Breast epithelium (tissue), 4 donors: ENCODE results near the gene ME3. TPM values are rescaled to one million over a fixed set of nuclear protein-coding genes. Genes with fewer than 3 reads are reported as not detected.

Experiments
- DNase-seq, 2 donors: peaks; one replicate each; pipeline ENCODE4 v3.0.0-alpha.2; 2019; ENCODE audit warnings: low spot score in 2 of 2
- H3K27ac ChIP-seq, 2 donors: fragments of 200-600 bp; sonication (generic) in 1 of 2; one replicate each; pipeline ENCODE4 v1.5.1; 2016 to 2019; ENCODE audit warnings: mild to moderate bottlenecking in 1 of 2
- H3K27me3 ChIP-seq, 2 donors: fragments of 200-600 bp; sonication (generic) in 1 of 2; one replicate each; pipeline versions ENCODE4 v1.5.1 to v1.6.0; 2017 to 2019; ENCODE audit warnings: control low read depth in 1 of 2, mild to moderate bottlenecking in 1 of 2
- H3K36me3 ChIP-seq: fragments of 200-600 bp; one replicate; pipeline ENCODE4 v1.5.1; 2019
- H3K4me1 ChIP-seq, 2 donors: fragments of 200-600 bp; sonication (generic); one replicate each; pipeline ENCODE4 v1.5.1; 2016 to 2019; ENCODE audit warnings: control low read depth in 1 of 2
- H3K4me3 ChIP-seq, 3 donors: fragments of 200-600 bp; sonication (generic); 1 replicate in 2 of 3; 2 replicates in 1 of 3; pipeline ENCODE4 v1.5.1; 2016 to 2019; ENCODE audit warnings: mild to moderate bottlenecking in 3 of 3, moderate library complexity in 2 of 3
- H3K9me3 ChIP-seq, 2 donors: fragments of 200-600 bp; sonication (generic) in 1 of 2; one replicate each; pipeline ENCODE4 v1.5.1; 2016 to 2019; ENCODE audit warnings: control low read depth in 1 of 2
- CTCF ChIP-seq, 3 donors: fragments of 450-650 bp; IDR thresholded peaks; one replicate each; pipeline ENCODE4 v1.5.1; 2016 to 2017; ENCODE audit warnings: antibody characterized with exemption in 3 of 3, mild to moderate bottlenecking in 3 of 3, moderate library complexity in 3 of 3
- POLR2A ChIP-seq: fragments of 450-650 bp; IDR thresholded peaks from one replicate; pipeline ENCODE4 v1.6.1; 2016; ENCODE audit warnings: antibody characterized with exemption, mild to moderate bottlenecking, moderate library complexity
- POLR2AphosphoS5 ChIP-seq, 3 donors: sonication (generic); formaldehyde crosslinking; IDR thresholded peaks; one replicate each; pipeline ENCODE4 v1.6.1; 2017; ENCODE audit warnings: antibody characterized with exemption in 3 of 3
- intact Hi-C: fragments of 100-400 bp; cut with DNase I; formaldehyde crosslinking; loops from one replicate; pipeline ENCODE4 v1.15.1; 2023; ENCODE audit warnings: low total_unique reads
- total RNA-seq, 3 donors: library from RNA; depleted of rRNA; stranded (reverse); fragments of >200 nt; gene quantifications; one replicate each; pipeline ENCODE4 v1.1.0, GENCODE V29; 2016

Gene ME3
- total RNA-seq, 3 donors from 2014 or later, result 53.0 to 68.5 (median 56.3) TPM

GRCh38 chr11:86606836-86607481, 65.5 kb downstream of the ME3 start:
- Histone ChIP-seq H3K36me3 (no peaks in the 10 kb centered on the region), H3K9me3 (no peaks in the 10 kb centered on the region), H3K4me3 (no peak overlapping the region), H3K27me3 (no peaks in the 10 kb centered on the region), H3K4me1 (no peaks in the 10 kb centered on the region), H3K27ac (peak overlapping the region in 1 of 2 donors; percentile 64)
- no peak for DNase-seq
- TF ChIP-seq POLR2A (no peak), CTCF (IDR thresholded peaks at IDR 0.05) (no peak)
- intact Hi-C loops, result no loop called here

GRCh38 chr11:86606270-86606835, 66.1 kb downstream of the ME3 start:
- TF ChIP-seq CTCF (IDR thresholded peaks at IDR 0.05), result no peak
- Histone ChIP-seq H3K4me3 (no peak overlapping the region), H3K4me1 (no peaks in the 10 kb centered on the region), H3K27me3 (no peaks in the 10 kb centered on the region), H3K9me3 (no peaks in the 10 kb centered on the region), H3K27ac (peak overlapping the region in 1 of 2 donors; percentile 64), H3K36me3 (no peaks in the 10 kb centered on the region)
- no peak for DNase-seq
- intact Hi-C loops, result no loop called here

DNA sequence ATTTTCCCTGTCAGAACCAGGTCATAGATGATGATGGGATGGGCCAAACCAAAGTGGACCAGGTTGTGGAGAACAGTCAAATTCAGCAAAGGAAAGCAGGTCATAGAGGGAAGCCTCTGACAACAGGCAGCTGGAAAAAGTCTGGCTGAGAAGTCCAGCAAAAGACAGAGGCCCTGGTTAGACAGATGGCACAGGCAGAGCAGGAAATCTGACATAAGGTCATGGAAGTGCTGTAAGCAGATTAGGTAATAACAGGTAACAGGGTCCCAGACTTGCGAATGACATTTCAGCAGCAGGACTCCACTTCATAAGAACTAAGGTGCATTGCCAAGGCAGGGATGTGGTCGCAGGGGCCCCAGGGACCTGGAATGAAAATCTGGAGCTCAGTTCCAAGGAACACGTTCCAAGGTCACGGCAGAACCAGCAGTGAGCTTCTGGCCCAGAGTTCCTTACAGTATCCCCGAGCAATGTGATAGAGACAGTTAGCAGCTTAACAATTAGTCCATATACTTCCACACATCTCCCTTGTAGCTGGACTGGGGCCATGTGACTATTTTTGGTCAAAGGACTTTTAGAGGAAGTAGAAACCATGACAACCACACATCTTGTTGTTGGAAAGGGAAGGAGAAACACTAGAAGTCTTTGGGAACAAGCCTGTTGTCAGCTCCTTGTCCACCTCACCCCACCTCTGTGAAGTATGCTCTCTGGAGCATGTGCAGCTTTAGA, 75.4 kb downstream of the ME3 start:
- Histone ChIP-seq H3K36me3 (no peaks in the 10 kb centered on the region), H3K27me3 (no peaks in the 10 kb centered on the region), H3K9me3 (no peaks in the 10 kb centered on the region), H3K4me3 (no peak overlapping the region), H3K27ac (peak overlapping the region in 1 of 2 donors; percentile 30), H3K4me1 (no peaks in the 10 kb centered on the region)
- DNase-seq, result no peak
- TF ChIP-seq POLR2AphosphoS5 (IDR thresholded peaks at IDR 0.05), result no peak
- TF ChIP-seq CTCF (IDR thresholded peaks at IDR 0.05), result no peak
- TF ChIP-seq POLR2A, result no peak
- intact Hi-C loops, result no loop called here

DNA sequence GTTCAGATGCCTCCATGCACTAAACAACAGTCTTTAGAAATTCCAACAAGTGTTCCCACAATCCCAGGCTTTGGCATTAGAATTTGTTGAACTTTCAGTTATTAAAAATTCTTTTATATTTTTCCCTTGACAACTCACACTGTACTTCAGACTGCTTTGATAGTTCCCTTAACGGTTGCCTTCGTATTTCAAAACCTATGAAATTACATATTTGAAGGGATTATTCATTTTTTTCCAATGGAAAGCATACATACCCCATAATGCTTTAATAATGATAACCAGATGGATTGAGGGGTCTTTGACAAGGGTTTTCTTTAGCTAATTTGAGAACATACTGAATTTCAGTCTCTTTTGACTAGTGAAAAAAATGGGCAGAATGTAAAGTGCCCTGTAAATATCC, 76.5 kb downstream of the ME3 start:
- no peak for TF ChIP-seq CTCF (IDR thresholded peaks at IDR 0.05)
- no peak for TF ChIP-seq POLR2AphosphoS5 (IDR thresholded peaks at IDR 0.05)
- no peak for TF ChIP-seq POLR2A
- H3K4me1 ChIP-seq, result no peaks in the 10 kb centered on the region
- H3K4me3 ChIP-seq, result no peak overlapping the region
- H3K36me3 ChIP-seq, result no peaks in the 10 kb centered on the region
- no peak for DNase-seq
- intact Hi-C loops, result no loop called here
- H3K27ac ChIP-seq, result no peak overlapping the region
- no peaks in the 10 kb centered on the region for H3K9me3 ChIP-seq
- H3K27me3 ChIP-seq, result no peaks in the 10 kb centered on the region

DNA sequence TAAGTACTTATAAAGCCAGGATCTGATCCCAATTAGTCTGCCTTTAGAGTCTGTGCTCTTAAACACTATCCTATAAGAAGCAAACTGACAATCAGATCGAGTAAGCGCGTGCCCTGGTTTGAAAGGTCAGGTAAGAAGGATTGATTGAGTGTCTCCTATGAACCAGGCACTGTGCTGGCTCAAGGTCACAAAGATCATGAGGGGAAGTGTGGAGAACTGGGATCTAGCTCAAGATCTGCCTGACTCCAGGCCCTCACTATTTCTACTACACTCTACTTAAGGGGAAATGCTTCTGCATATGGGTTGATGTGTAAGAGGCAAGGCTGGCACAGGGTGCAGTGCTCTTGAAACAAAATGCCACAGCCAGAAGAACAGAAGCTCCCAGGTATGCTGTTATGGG, 77.0 kb downstream of the ME3 start:
- Histone ChIP-seq H3K4me1 (no peaks in the 10 kb centered on the region), H3K27me3 (no peaks in the 10 kb centered on the region), H3K9me3 (no peaks in the 10 kb centered on the region), H3K27ac (peak overlapping the region in 1 of 2 donors; percentile 13), H3K36me3 (no peaks in the 10 kb centered on the region), H3K4me3 (no peak overlapping the region)
- no peak for DNase-seq
- no peak for TF ChIP-seq POLR2AphosphoS5 (IDR thresholded peaks at IDR 0.05)
- intact Hi-C loops, result no loop called here
